Ovary (tissue), 3 donors: Measurements from ENCODE around the gene HSPA12A.

ENCODE experiments used
- POLR2A ChIP-seq: fragments of 450-650 bp; IDR thresholded peaks from one replicate; pipeline ENCODE4 v1.6.1; 2017; ENCODE audit warnings: antibody characterized with exemption, mild to moderate bottlenecking, moderate library complexity
- TF ChIP-seq, protein P1 (sequence below), 3 donors: fragments of 450-650 bp in 2 of 3; fragments of 200-600 bp in 1 of 3; IDR thresholded peaks; one replicate each; pipeline versions ENCODE4 v1.5.1 to v1.8.0; 2016 to 2022; ENCODE audit warnings: antibody characterized with exemption in 3 of 3, mild to moderate bottlenecking in 1 of 3
- donor health status: DM: no; HTN: no; CAD: no.

GRCh38 chr10:116657863-116658551 is 84.4 kb downstream of the HSPA12A start:
- TF ChIP-seq, protein P1, sequence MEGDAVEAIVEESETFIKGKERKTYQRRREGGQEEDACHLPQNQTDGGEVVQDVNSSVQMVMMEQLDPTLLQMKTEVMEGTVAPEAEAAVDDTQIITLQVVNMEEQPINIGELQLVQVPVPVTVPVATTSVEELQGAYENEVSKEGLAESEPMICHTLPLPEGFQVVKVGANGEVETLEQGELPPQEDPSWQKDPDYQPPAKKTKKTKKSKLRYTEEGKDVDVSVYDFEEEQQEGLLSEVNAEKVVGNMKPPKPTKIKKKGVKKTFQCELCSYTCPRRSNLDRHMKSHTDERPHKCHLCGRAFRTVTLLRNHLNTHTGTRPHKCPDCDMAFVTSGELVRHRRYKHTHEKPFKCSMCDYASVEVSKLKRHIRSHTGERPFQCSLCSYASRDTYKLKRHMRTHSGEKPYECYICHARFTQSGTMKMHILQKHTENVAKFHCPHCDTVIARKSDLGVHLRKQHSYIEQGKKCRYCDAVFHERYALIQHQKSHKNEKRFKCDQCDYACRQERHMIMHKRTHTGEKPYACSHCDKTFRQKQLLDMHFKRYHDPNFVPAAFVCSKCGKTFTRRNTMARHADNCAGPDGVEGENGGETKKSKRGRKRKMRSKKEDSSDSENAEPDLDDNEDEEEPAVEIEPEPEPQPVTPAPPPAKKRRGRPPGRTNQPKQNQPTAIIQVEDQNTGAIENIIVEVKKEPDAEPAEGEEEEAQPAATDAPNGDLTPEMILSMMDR (IDR thresholded peaks at IDR 0.05): no peak
- TF ChIP-seq POLR2A: no peak
